HG03354 (cell line): ENCODE measurements around the gene CAPZA1.

Experiments used
- ATAC-seq: cut with Tn5 transposase; IDR thresholded peaks from one replicate; pipeline ENCODE4 v1.9.1; 2021; ENCODE audit warnings: mild to moderate bottlenecking; ENCODE audit not compliant: unreplicated experiment, poor library complexity, severe bottlenecking

The CAPZA1 gene

GRCh38 chr1:112698366-112699310 is 79.0 kb downstream of the CAPZA1 start:
- no peak for ATAC-seq

- ATAC-seq: no peak
These were observed 80.0 kb downstream of the CAPZA1 start for GRCh38 chr1:112699425-112700144.

- ATAC-seq: peak; percentile 53
These were observed 80.9 kb downstream of the CAPZA1 start for GRCh38 chr1:112700290-112701226.

GRCh38 chr1:112701227-112702066 is 81.8 kb downstream of the CAPZA1 start:
- no peak for ATAC-seq

- ATAC-seq: no peak
These were observed 82.4 kb downstream of the CAPZA1 start for GRCh38 chr1:112702067-112702395.

GRCh38 chr1:112702420-112703261 is 83.0 kb downstream of the CAPZA1 start:
- no peak for ATAC-seq

- ATAC-seq: no peak
These were observed 84.1 kb downstream of the CAPZA1 start for GRCh38 chr1:112703706-112704105.

GRCh38 chr1:112704391-112704933 is 84.8 kb downstream of the CAPZA1 start:
- ATAC-seq: no peak

- ATAC-seq: peak; percentile 60
These were observed 85.4 kb downstream of the CAPZA1 start for GRCh38 chr1:112704934-112705627.

GRCh38 chr1:112706505-112707220 is 87.0 kb downstream of the CAPZA1 start, which contains the start of gene RHOC:
RHOC (minus strand) TSS chr1:112707127; CDS start chr1:112703799, 3,328 bp downstream.
- peak; percentile 75 for ATAC-seq

GRCh38 chr1:112707221-112708001 is 87.8 kb downstream of the CAPZA1 start:
- ATAC-seq: peak; percentile 65

- ATAC-seq: no peak
These were observed 88.4 kb downstream of the CAPZA1 start for GRCh38 chr1:112708002-112708448.

GRCh38 chr1:112708489-112708888 is 88.9 kb downstream of the CAPZA1 start:
- ATAC-seq: no peak

- ATAC-seq: no peak
These were observed 90.5 kb downstream of the CAPZA1 start for GRCh38 chr1:112710159-112710558.

GRCh38 chr1:112710586-112710985 is 91.0 kb downstream of the CAPZA1 start:
- ATAC-seq: no peak

GRCh38 chr1:112711041-112711440 is 91.4 kb downstream of the CAPZA1 start:
- no peak for ATAC-seq
